ENCODE measurements around the gene RNF220.
"Not testable (repeated sequence)": the region's sequence is repeated elsewhere in the genome, so short reads cannot be mapped to it uniquely, and the experiment has no call there.

Gene RNF220

GRCh38 chr1:44554706-44555105 is 149.7 kb downstream of the RNF220 start:
- no peak for DNase-seq

DNA sequence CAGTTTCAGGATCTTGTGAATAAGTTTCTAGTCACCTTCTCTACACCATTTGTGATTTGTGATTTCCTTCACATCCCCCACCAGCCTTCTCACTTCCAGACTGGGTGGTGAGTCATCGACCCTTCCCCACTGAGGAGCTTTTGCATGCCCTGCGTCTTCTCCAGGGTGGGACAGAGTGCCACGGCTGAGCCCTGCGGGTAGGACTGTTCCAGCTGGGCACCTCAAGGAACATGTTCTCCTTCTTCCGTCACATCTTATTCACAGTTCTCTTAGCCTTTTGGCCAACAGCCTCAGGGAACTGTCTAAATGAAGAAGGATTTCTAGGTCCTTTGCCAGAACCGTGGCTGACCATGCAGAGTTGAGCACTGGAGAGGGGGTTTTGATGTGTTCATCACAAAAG is 152.7 kb downstream of the RNF220 start:
- no peak for DNase-seq

DNA sequence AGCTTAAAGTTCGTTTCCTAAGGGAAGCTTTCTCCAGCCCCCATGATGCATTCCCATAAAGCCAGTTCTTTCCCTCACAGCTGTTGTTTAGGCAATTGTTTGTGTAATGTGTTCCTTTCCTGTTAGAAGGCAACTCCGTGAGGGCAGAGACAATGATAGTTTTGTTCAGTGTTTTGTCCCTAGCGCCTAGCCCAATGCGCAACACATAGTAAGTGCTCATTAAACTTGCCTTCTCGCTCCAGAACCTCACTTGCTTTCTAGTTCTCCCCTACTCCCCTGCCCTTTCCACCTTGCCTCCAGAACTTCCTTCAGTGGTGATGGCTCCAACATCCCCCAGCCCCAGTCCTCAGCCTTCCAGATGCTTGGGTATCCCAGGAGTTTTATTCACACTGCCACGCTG is 153.8 kb downstream of the RNF220 start:
- DNase-seq, result no peak

DNA sequence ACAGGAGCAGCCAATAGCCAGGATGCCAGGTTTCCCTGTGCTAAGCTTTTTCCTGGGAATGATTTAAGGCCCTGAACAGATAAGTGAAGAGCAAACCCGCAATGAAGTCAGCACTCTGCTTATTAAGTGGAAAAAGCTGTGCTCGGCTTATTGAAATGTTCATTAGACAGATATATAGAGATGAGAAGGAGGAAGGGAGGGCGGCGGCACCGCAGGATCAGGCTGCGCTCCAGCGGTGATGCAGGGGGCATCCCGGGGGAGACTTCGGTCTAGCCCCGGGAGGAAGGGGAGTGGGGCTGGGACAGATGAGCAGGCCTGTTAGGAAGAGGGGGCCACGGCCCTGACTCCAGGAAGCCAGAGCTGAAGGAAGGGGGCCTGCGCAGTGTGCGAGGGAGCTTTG is 154.3 kb downstream of the RNF220 start:
- no peak for DNase-seq

DNA sequence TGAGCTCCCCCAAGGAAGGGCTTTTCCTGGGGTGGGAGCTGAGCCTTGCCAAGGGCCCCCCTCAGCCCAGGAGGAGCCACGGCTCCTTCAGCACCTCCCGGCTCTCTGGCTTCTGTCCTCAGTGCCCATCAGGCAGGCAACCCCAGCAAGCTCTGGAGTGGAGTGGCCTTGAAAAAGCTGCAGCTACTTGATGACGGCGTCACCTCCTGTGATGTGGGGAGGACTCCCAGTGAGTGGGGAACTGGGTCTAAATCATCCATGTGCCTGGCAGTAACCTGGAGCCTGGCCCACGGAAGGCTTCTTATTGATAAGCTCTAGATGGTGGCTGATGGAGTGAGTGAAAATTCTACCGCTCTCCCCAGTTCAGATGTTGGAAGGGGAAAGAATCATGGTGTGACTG is 154.9 kb downstream of the RNF220 start:
- no peak for DNase-seq

GRCh38 chr1:44560696-44561095 is 155.6 kb downstream of the RNF220 start:
- DNase-seq, result not testable (repeated sequence)

DNA sequence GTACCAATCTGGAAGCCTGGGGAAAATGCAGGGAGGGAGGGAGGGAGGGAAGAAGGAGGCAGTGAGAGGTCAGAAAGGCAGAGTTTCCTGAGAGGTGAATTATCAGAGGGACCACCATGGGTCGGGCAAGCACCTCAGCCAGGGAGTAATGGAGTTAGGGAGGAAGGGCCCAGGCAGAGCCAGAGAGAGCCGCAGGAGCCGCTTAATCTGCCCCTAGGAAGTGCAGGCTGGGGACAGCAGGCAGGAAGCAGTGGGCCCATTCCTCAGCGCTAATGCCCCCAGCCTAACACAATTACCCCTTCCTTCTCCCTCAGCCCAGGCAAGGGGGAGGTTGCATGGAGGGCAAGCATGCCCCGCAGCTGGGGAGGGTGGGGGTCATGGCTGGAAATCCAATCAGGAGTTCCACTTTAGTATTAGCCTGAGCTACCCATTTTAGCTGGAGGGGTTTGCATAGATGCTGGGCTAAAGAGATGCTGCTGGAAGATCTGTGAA is 160.2 kb downstream of the RNF220 start:
- no peak for DNase-seq

DNA sequence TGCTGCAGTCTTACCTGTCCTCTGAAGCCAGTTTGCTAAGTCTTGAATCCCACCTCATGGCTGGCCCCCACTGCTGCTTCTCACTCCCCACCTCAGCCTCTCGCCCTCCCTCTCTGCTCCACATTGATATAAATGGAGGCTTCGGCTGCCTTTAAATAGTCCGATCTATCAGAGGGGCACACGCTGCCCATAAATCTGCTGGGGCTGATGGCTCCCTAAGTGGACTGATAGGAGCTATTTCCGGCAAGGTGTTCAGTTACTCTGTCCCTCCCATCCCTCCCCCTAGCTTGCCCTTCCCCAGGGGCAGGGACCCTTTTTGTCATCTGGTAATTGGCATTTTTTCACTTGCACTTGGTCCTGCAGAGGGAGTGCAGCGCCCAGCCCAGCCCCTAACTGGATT is 160.8 kb downstream of the RNF220 start:
- no peak for DNase-seq

GRCh38 chr1:44566281-44567046 is 161.4 kb downstream of the RNF220 start:
- DNase-seq, result no peak

- no peak for DNase-seq
These were observed 163.3 kb downstream of the RNF220 start for GRCh38 chr1:44568128-44568900.

DNA sequence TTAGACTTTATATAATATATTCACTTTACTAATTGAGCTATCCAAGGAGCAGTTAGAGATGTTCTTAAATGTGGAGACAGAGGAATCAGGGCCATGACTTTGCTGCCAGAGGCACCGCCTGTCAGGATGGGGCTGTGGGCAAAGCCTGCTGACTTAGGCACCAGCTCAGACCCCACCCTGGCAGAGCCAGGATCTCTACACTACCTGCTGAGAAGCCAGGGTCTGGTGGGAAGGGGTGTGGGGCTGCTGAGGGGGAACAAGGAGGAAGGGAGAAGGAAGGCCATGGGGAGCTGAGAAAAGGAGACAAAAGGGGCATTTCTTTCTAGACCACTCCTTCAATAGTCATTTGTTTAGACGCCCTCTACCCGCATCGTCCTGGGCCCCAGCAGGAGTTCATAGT is 164.4 kb downstream of the RNF220 start:
- no peak for DNase-seq

GRCh38 chr1:44571712-44572571 is 166.9 kb downstream of the RNF220 start:
- peak in 1 of 2 donors; percentile 10 for DNase-seq

DNA sequence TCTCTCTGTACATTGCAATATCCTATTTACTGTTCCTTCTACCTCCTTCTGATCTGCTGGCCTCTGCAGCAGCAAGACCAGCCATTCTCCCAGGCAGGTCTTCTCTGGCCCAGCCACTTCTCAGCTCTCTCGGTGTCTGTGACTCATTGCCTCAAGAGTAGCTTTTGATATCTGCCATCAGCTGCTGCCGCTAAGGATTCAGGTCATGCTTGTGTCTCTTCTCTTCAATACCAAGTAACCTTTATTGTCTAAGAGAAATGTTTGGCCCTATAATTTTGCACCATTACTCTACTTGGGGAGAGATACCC is 167.5 kb downstream of the RNF220 start:
- no peak for DNase-seq

DNA sequence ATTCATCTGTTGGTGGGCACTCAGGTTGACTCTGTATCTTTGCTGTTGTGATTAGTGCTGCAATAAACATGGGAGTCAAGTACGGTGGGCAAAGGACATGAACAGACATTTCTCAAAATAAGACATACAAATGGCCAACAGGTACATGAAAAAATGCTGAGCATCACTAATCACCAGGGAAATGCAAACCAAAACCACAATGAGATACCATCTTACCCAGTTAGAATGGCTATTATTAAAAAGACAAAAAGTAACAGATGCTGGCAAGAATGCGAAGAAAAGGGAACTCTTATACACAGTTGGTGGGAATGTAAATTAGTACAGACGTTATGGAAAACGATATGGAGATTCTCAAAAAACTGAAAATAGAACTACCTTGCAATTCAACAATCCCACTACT is 170.3 kb downstream of the RNF220 start:
- DNase-seq, result no peak

- no peak for DNase-seq
These were observed 171.5 kb downstream of the RNF220 start for GRCh38 chr1:44576456-44577150.

DNA sequence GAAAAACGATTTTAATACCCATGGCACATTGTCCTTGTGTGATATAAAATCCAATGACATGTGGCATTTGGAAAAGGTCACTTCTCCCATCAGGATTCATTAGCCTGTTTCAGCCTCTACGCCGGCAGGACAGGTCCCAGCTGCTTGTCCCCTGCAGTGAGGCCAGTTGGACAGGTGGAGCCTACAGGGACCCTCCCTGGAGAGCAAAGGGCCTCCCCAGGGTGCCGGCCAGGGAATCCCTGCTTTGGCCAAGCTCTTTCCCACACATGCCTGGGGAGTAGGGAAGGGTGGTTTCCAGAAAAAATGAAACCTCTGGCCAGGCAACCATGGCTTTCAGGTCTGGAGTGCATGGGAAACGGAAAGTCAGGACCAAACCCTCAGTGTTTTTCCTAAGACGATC is 176.2 kb downstream of the RNF220 start:
- DNase-seq, result no peak

DNA sequence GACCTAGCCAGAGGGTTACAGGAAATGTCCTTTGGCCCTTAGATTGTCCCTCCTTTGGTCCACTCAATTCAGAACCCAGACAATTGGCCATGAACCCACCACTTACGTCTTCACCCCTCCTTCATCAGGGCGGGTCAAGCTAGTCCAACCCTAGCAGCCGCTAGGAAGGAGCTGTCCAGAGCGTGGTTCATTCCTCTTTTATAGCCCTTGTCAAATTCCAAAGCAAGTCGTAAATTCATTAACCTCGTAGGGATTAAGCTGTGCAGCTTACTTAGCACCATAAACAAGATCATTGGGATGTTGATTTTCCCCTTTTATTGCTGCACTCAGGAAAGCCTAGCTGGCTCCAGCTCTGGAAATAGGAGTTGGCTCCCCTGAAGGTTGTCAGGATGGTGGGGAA is 179.1 kb downstream of the RNF220 start:
- DNase-seq, result no peak

DNA sequence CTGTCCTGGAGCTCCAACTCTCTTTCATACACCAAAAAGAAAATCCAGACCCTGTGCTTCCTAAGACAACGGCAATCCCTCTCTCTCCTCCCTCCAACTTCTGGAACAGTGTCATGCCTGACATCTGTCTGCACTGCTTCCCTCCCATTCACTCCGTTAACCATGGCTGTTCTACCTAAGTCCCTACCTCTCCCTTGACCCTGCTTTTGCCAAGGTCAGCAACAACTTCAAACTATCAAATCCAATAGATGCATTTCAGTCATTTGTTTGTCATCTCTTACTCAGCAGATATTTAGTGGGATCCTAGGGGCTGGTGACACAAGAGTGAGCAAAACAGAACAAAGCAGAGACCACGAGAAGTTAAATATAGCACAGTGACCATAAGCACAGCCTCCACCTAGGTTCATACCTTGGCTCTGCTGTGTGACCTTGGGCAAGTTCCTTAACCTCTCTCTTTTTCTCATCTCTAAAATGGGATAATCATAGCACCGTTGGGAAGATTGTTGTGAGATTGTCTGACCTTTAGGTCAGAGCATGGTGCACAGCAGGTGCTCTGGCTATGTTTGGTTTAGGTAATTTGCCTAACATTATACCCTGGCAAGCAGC is 180.4 kb downstream of the RNF220 start:
- DNase-seq, result no peak

DNA sequence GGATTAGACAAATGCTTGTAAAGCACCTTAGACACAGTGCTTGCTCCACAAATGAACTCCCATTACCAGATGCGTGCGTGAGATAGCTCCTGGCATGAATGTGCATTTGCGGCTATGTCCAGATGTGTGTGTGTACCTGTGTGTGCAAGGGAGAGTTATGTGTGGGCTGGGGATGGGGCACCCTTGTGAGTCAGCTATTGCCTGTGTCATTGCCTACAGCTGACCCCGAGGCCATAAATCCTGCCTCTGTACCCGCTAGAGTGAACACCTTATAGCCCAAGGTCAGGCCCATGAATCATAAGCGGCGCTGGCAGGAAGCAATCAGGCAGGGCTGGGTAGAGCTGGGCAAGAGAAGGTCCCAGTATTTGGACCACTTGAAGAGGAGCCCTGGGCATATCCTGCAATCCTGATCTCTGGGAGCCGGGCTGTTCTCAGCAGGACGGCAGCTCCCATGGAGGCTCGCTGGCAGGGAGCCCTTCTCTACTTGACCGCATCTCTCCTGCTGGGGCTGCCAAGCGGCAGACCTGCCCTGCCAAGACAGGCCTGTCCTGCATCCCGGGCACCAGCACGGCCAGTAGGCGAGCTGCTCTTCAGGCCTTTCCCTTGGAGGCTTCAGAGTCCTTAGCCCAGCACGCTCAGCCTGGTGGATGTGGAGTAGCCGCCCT is 182.9 kb downstream of the RNF220 start:
- no peak for DNase-seq

DNA sequence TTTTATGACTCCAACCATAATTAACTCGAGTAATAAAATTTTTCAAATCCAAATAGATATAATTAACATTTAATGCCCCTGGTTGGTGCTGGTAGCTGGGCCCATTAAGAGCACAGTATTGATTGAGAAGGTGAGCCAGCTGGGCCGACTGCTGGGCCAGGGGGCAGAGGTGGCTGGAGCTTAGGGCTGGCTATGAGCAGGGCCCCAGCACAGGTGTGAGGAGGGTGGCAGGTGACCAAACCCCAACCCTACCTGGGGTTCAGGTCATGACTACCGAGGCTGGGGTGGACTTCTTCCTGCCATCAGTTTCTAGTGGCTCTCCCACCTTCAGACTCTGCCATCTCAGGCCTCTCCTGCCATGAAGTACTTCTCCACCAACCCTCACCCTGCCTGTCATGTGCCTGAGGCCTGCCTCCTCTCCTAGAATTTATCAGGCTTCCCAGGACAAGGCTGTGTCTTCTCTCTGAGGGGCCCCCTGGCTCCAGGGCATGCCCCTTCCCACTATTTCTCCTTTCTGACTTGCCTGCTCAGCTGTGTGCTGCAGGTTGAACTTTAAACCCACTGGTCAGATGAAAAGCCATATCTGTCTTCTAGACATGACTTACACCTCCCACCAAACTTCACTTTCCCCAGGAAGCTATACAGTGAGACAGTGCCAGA is 183.6 kb downstream of the RNF220 start:
- no peak for DNase-seq

- no peak for DNase-seq
These were observed 185.4 kb downstream of the RNF220 start for GRCh38 chr1:44590475-44590874.
